GM12878 (cell line): Measurements from ENCODE around the gene BBS5. TPM values are rescaled to one million over a fixed set of nuclear protein-coding genes. Genes with fewer than 3 reads are reported as not detected.

Experiments used
- ATAC-seq: fragments of 200-7000 bp; cut with Tn5 transposase; 3 replicates; pipeline ENCODE4 v1.9.1; 2020; ENCODE audit warnings: mild to moderate bottlenecking, moderate library complexity
- BruUV-seq: library from RNA; stranded (reverse); fragments of 400-500 nt; replicated peaks from 2 replicates; lab custom pipeline; 2021; lab: Mats Ljungman, UMichigan
- CTCF ChIA-PET: fragments of 300-600 bp; sonication (Branson Sonifier 250); formaldehyde crosslinking; extraction: SDS; loops from one replicate; lab custom pipeline; 2021; ENCODE audit warnings: inconsistent platforms; lab: Yijun Ruan, JAX
- POLR2A ChIA-PET: fragments of 350-600 bp; formaldehyde crosslinking; extraction: SDS; loops from one replicate; lab custom pipeline; 2021; ENCODE audit warnings: inconsistent platforms; lab: Charles Lee
- RAD21 ChIA-PET: fragments of 300-600 bp; sonication (Branson Sonifier 250); formaldehyde crosslinking; loops from one replicate; lab custom pipeline; 2023; ENCODE audit warnings: antibody characterized with exemption; ENCODE audit not compliant: unreplicated experiment; lab: Charles Lee
- SMC1A ChIA-PET: fragments of 300-600 bp; sonication (Branson Sonifier 250); formaldehyde crosslinking; loops from one replicate; lab custom pipeline; 2023; ENCODE audit not compliant: unreplicated experiment, uncharacterized antibody; lab: Charles Lee
- DNase-seq: peaks from one replicate; pipeline ENCODE4 v3.0.0-alpha.2; 2011; ENCODE audit warnings: low read depth, low spot score
- FAIRE-seq: peaks from 3 replicates; lab custom pipeline; 2011; peaks lifted over from hg19 to GRCh38; lab: Jason Lieb, UNC
- H2AFZ ChIP-seq: 2 replicates; pipeline ENCODE4 v1.6.0; 2011; ENCODE audit warnings: low read depth, low read length, control low read depth; ENCODE audit not compliant: control insufficient read depth
- H3K27ac ChIP-seq: 2 replicates; pipeline ENCODE4 v1.5.1; 2011; ENCODE audit warnings: control low read depth; ENCODE audit not compliant: control insufficient read depth, insufficient read depth
- H3K27me3 ChIP-seq, 2 experiments: replicated peaks in 1 of 2; 2 replicates each; pipeline versions ENCODE4 v1.6.0 to v1.6.1; 2011; ENCODE audit warnings: low read length in 1 of 2; ENCODE audit not compliant: control insufficient read depth in 2 of 2, insufficient read depth in 2 of 2
- H3K36me3 ChIP-seq, 2 experiments: 2 replicates each; pipeline ENCODE4 v1.5.1; 2011; ENCODE audit warnings: low read length in 1 of 2; ENCODE audit not compliant: control insufficient read depth in 2 of 2, insufficient read depth in 2 of 2
- H3K4me1 ChIP-seq: 2 replicates; pipeline ENCODE4 v1.6.1; 2011; ENCODE audit warnings: mild to moderate bottlenecking, low read length, moderate library complexity, mixed read lengths; ENCODE audit not compliant: control insufficient read depth, insufficient read depth
- H3K4me2 ChIP-seq: 2 replicates; pipeline ENCODE4 v1.6.0; 2011; ENCODE audit warnings: control low read depth; ENCODE audit not compliant: control insufficient read depth, insufficient read depth
- H3K4me3 ChIP-seq: fragments of 200-600 bp; sonication (generic); 2 replicates; pipeline ENCODE4 v1.5.1; 2016
- H3K79me2 ChIP-seq: 2 replicates; pipeline ENCODE4 v1.6.0; 2011; ENCODE audit warnings: low read length; ENCODE audit not compliant: control insufficient read depth, insufficient read depth
- H3K9ac ChIP-seq: 2 replicates; pipeline ENCODE4 v1.8.0; 2011; ENCODE audit warnings: low read length, control low read depth, mixed read lengths; ENCODE audit not compliant: control insufficient read depth, insufficient read depth
- H3K9me3 ChIP-seq: replicated peaks from 3 replicates; pipeline ENCODE4 v1.5.1; 2011; ENCODE audit warnings: mild to moderate bottlenecking, low read length; ENCODE audit not compliant: control insufficient read depth, insufficient read depth
- H4K20me1 ChIP-seq: 2 replicates; pipeline ENCODE4 v1.6.0; 2011; ENCODE audit not compliant: control insufficient read depth, insufficient read depth
- ATF3 ChIP-seq: IDR thresholded peaks from 2 replicates; pipeline ENCODE4 v1.6.1; 2011; ENCODE audit warnings: low read depth, mild to moderate bottlenecking, low read length, moderate library complexity, borderline replicate concordance; ENCODE audit errors: extremely low read depth
- CBFB ChIP-seq: IDR thresholded peaks from 2 replicates; pipeline ENCODE4 v1.6.1; 2016; ENCODE audit warnings: antibody characterized with exemption, low read depth
- ETV6 ChIP-seq, 2 experiments: fragments of 450-650 bp in 1 of 2; IDR thresholded peaks in 1 of 2; conservative IDR thresholded peaks in 1 of 2; 2 replicates each; pipeline ENCODE4 v1.6.1; 2014; ENCODE audit warnings: antibody characterized with exemption in 1 of 2, borderline replicate concordance in 1 of 2, low read depth in 1 of 2, mild to moderate bottlenecking in 1 of 2, moderate library complexity in 1 of 2
- EZH2 ChIP-seq: IDR thresholded peaks from 2 replicates; pipeline ENCODE4 v1.6.1; 2012; ENCODE audit warnings: low read depth, mild to moderate bottlenecking, control low read depth, inconsistent platforms, low read length, borderline replicate concordance; ENCODE audit not compliant: control insufficient read depth
- GABPA ChIP-seq: IDR thresholded peaks from 2 replicates; pipeline ENCODE4 v1.6.1; 2014; ENCODE audit warnings: antibody characterized with exemption, low read depth, mild to moderate bottlenecking, inconsistent platforms
- HSF1 ChIP-seq: fragments of 150-350 bp; IDR thresholded peaks from 2 replicates; pipeline ENCODE4 v1.6.1; 2014; ENCODE audit warnings: mild to moderate bottlenecking, low read depth, low read length
- IRF5 ChIP-seq: fragments of 450-650 bp; IDR thresholded peaks from 2 replicates; pipeline ENCODE4 v1.6.1; 2017; ENCODE audit warnings: borderline replicate concordance
- LARP7 ChIP-seq: fragments of 450-650 bp; IDR thresholded peaks from 2 replicates; pipeline ENCODE4 v1.6.1; 2017; ENCODE audit warnings: mild to moderate bottlenecking
- MEF2A ChIP-seq: IDR thresholded peaks from 2 replicates; pipeline ENCODE4 v1.6.1; 2011; ENCODE audit warnings: low read depth, mild to moderate bottlenecking, low read length, moderate library complexity; ENCODE audit not compliant: insufficient read depth
- MXI1 ChIP-seq: fragments of 150-350 bp; IDR thresholded peaks from 2 replicates; pipeline ENCODE4 v1.6.1; 2011; ENCODE audit warnings: low read depth, mild to moderate bottlenecking, inconsistent platforms, low read length, improper control_type of control experiment
- NFYB ChIP-seq: IDR thresholded peaks from 2 replicates; pipeline ENCODE4 v1.6.1; 2011; ENCODE audit warnings: low read depth, mild to moderate bottlenecking, low read length, improper control_type of control experiment, moderate library complexity; ENCODE audit not compliant: insufficient read depth
- NRF1 ChIP-seq: conservative IDR thresholded peaks from 2 replicates; pipeline ENCODE4 v1.6.1; 2011; ENCODE audit warnings: mild to moderate bottlenecking, low read depth, low read length, improper control_type of control experiment
- RELA ChIP-seq: fragments of 450-650 bp; IDR thresholded peaks from 2 replicates; pipeline ENCODE4 v1.8.0; 2014; ENCODE audit warnings: borderline replicate concordance; ENCODE audit not compliant: partially characterized antibody
- SMC3 ChIP-seq: IDR thresholded peaks from 2 replicates; pipeline ENCODE4 v1.6.1; 2011; ENCODE audit warnings: low read length, improper control_type of control experiment, borderline replicate concordance
- SP1 ChIP-seq: IDR thresholded peaks from one replicate; pipeline ENCODE4 v1.6.1; 2011; ENCODE audit warnings: low read depth, low read length
- SREBF2 ChIP-seq: IDR thresholded peaks from 2 replicates; pipeline ENCODE4 v1.6.1; 2012; ENCODE audit warnings: mild to moderate bottlenecking, low read length
- TCF3 ChIP-seq: IDR thresholded peaks from 2 replicates; pipeline ENCODE4 v1.6.1; 2012; ENCODE audit warnings: low read depth, mild to moderate bottlenecking, low read length, borderline replicate concordance; ENCODE audit not compliant: insufficient read depth
- TCF7 ChIP-seq: IDR thresholded peaks from 2 replicates; pipeline ENCODE4 v1.6.1; 2014; ENCODE audit warnings: antibody characterized with exemption, borderline replicate concordance
- YY1 ChIP-seq: IDR thresholded peaks from 2 replicates; pipeline ENCODE4 v1.6.1; 2011; ENCODE audit warnings: low read depth, mild to moderate bottlenecking, low read length
- ZSCAN29 ChIP-seq: fragments of 450-650 bp; IDR thresholded peaks from 2 replicates; pipeline ENCODE4 v1.6.1; 2017; ENCODE audit warnings: mild to moderate bottlenecking, moderate library complexity
- ZZZ3 ChIP-seq: IDR thresholded peaks from 2 replicates; pipeline ENCODE4 v1.6.1; 2011; ENCODE audit warnings: low read depth; ENCODE audit not compliant: control insufficient read depth, insufficient read length
- in situ Hi-C: fragments of 300-500 bp; cut with MboI; formaldehyde crosslinking; loops from 9 replicates; pipeline ENCODE4 v1.14.3; 2018; ENCODE audit warnings: mixed read lengths
- intact Hi-C: fragments of 100-400 bp; cut with micrococcal nuclease; formaldehyde crosslinking; loops from one replicate; pipeline ENCODE4 v1.14.2; 2022; ENCODE audit not compliant: unreplicated experiment
- polyA plus RNA-seq, 11 experiments: library from polyadenylated mRNA; depleted of rRNA in 4 of 11; unstranded in 6 of 11; stranded (reverse) in 5 of 11; fragments of >200 nt; fragmentation: Nextera tagmentation in 4 of 11; fragmentation: Illumina TruSeq in 1 of 11; extraction: Ambion mirVana in 4 of 11; extraction: Trizol in 1 of 11; gene quantifications; 1 replicate in 1 of 11; 2 replicates in 10 of 11; pipeline versions ENCODE4 v1.2.1 to v1.2.3, GENCODE V29; 2011 to 2016; ENCODE audit warnings: inconsistent platforms in 2 of 11, missing spikeins in 2 of 11, low read depth in 1 of 11
- total RNA-seq, 4 experiments: library from RNA; depleted of rRNA in 3 of 4; stranded (reverse); fragments of >200 nt in 3 of 4; fragmentation: Illumina TruSeq in 1 of 4; extraction: Trizol in 1 of 4; gene quantifications; 2 replicates each; pipeline versions ENCODE4 v1.2.1 to v1.2.3, GENCODE V29; 2013 to 2021

BBS5 gene
- total and polyA plus RNA-seq, 10 of the 15 experiments (the other 5 are each of a cell fraction or from before 2014, with no cell fraction given), result 0.56 to 3.4 (median 1.6) TPM

- TF ChIP-seq ZZZ3, result no peak
- TF ChIP-seq MXI1, result no peak
Observed at GRCh38 chr2:169486487-169486886, 7.2 kb downstream of the BBS5 start (continued).

GRCh38 chr2:169490834-169491233 is 11.5 kb downstream of the BBS5 start:
- no peaks in the 10 kb centered on the region for H3K36me3 ChIP-seq
- SMC1A ChIA-PET, result no interaction called here
- no peak overlapping the region for H3K4me2 ChIP-seq
- H3K4me3 ChIP-seq, result no peak overlapping the region
- no peak for TF ChIP-seq CBFB
- TF ChIP-seq GABPA, result no peak
- no peak for TF ChIP-seq SMC3
- no peak for TF ChIP-seq ZSCAN29
- no peak for TF ChIP-seq EZH2
- no peak for TF ChIP-seq ZZZ3
- no peak for TF ChIP-seq TCF3
- no peak for TF ChIP-seq ETV6 (conservative IDR thresholded peaks at IDR 0.05 in 1 of 2, IDR thresholded peaks at IDR 0.05 in 1 of 2; ENCODE audit: borderline replicate concordance in 1 of 2, low read depth in 1 of 2)
- no peak for TF ChIP-seq IRF5
- no peak for TF ChIP-seq SREBF2
- TF ChIP-seq HSF1, result no peak
- no peak for TF ChIP-seq RELA
- TF ChIP-seq TCF7, result no peak
- TF ChIP-seq NFYB, result no peak
- TF ChIP-seq YY1, result no peak
- TF ChIP-seq MEF2A, result no peak
- TF ChIP-seq ATF3, result no peak
- no peak for TF ChIP-seq NRF1
- TF ChIP-seq SP1, result no peak
- no peak for TF ChIP-seq LARP7
- no peak overlapping the region for H3K27ac ChIP-seq
- ATAC-seq (no peak), DNase-seq (no peak), FAIRE-seq (no peak)
- H3K9me3 ChIP-seq, result no peaks in the 10 kb centered on the region
- no peaks in the 10 kb centered on the region for H3K27me3 ChIP-seq
- no peaks in the 10 kb centered on the region for H4K20me1 ChIP-seq
- no peak overlapping the region for H3K9ac ChIP-seq
- H3K4me1 ChIP-seq, result no peaks in the 10 kb centered on the region
- POLR2A ChIA-PET, result no interaction called here
- intact Hi-C loops (no loop called here), in situ Hi-C loops (no loop called here)
- no TSS peak for BruUV-seq
- no peak overlapping the region for H2AFZ ChIP-seq
- RAD21 ChIA-PET, result no interaction called here
- CTCF ChIA-PET, result interaction anchor here (0.5 kb wide), 1 partner anchor 274 kb away, joined by 3 read pairs; no protein-coding TSS in a partner anchor
- H3K79me2 ChIP-seq, result no peaks in the 10 kb centered on the region
